GM19463 (cell line): Measurements from ENCODE around the gene TENT4A.

Experiments used
- ATAC-seq: cut with Tn5 transposase; IDR thresholded peaks from one replicate; pipeline ENCODE4 v1.9.1; 2021; ENCODE audit warnings: mild to moderate bottlenecking, moderate library complexity; ENCODE audit not compliant: unreplicated experiment

TENT4A gene

DNA sequence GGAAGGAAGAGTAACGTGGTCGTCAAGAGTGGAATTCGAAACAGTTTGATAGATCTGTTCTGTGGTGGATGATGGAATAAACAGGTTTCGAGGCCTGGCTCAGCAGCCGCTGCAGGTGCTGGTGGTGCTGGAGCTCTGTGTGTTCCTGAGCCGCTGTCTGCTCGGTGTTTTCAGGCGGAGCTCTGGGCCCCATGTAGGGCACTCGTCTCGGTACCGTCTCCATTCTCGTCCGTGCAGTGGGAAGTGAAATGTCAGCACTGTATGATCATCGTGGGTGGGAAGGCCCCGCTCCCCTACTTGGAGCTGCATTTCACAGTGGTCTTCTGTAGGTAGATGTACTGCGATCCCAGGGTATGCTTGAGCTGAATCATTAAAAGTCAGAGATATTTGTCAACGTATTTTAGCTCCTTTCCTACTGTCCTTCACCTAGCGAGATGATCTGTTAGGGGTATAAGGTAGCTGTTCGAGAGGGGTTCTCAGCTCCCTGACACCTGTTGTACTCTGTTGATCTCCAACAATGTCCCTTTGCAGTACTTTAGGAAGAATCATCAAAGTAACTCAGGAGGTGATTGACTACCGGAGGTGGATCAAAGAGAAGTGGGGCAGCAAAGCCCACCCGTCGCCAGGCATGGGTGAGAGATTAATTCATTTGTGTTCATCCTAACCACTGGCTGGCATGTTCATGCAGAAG is 35.9 kb downstream of the TENT4A start:
- ATAC-seq, result no peak

DNA sequence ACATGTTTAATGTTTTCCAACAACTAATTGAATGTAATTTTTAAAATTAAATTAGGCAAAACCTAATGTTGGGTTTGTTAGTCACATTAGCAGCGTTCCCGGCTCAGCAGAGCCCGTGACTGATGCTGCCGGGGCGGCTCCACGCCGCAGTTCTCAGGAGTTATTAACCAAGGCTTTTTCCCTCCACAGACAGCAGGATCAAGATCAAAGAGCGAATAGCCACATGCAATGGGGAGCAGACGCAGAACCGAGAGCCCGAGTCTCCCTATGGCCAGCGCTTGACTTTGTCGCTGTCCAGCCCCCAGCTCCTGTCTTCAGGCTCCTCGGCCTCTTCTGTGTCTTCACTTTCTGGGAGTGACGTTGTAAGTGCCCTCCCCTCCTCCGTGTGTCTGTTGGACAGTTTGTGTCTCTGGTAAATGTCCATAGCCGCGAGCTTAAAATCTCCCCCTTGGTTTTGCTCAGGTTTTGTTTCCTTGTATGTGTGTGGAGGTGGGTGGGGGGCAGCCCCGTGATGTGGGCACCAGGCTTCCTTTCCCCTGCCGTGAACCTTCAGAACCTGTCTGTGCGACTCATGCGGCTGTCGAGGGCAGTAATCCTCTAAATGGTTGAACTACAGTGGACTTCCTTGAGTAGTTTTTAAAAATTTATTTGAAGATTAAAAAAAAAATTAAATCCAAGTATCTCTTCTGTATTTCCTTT is 37.1 kb downstream of the TENT4A start:
- ATAC-seq, result no peak

DNA sequence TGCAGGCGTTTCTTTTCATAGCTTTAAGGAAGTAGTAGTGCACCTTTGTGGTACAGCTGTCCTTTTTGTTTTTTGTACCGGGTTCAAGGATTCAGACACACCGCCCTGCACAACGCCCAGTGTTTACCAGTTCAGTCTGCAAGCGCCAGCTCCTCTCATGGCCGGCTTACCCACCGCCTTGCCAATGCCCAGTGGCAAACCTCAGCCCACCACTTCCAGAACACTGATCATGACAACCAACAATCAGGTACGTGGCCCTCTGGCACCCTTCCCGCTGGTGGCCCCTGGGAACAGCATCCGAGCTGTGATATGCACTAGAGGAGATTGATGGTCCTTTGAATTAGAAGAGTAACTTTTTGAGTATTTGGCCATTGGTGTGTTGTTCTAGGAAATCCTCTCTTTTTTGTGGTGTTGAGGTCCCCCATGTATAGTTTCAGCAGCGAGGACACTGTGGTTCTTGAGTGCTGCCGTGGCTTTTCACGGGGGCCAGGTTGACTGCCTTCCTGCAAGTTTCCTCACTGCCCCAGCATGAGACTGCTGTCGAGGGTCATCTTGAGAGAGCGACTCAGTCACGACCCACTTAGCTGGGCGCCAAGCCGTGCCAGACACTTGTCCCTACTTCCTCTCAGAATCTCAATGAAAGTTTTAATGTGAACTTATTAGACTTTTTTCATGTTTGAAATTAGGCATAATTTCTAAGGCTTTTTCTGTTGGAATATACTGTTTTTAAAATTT is 37.9 kb downstream of the TENT4A start:
- no peak for ATAC-seq

DNA sequence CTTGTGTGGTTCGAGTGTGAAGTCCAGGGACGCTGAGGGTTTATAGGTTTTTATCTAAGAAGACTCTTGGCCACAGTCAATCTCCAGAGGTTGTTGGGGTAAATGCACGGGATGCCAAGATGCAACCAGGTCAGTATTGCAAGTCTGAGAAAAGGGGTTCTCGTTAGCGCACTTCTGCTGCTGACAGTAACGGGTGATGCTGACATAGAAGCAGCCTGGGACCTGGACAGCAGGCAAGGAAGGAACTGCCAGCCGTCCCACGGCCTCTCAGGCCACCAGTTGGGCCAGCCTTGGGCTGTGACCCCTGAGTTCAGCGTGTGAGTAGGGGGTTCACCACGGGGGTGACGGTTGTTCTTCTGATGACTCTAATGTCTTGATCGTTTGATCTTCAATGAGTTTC is 39.0 kb downstream of the TENT4A start:
- ATAC-seq, result no peak

DNA sequence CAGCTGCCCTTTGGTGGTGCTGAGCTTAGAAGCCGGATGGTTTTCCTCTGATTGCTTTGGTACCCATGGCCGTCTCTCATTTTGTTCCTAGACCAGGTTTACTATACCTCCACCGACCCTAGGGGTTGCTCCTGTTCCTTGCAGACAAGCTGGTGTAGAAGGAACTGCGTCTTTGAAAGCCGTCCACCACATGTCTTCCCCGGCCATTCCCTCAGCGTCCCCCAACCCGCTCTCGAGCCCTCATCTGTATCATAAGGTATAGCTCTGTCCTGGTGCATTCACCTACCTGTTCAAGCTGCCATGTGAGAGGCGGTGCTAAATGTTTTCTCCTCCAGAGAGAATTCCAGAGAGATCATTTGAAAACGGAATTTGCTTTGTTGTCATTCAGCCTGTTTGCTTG is 39.5 kb downstream of the TENT4A start:
- no peak for ATAC-seq

DNA sequence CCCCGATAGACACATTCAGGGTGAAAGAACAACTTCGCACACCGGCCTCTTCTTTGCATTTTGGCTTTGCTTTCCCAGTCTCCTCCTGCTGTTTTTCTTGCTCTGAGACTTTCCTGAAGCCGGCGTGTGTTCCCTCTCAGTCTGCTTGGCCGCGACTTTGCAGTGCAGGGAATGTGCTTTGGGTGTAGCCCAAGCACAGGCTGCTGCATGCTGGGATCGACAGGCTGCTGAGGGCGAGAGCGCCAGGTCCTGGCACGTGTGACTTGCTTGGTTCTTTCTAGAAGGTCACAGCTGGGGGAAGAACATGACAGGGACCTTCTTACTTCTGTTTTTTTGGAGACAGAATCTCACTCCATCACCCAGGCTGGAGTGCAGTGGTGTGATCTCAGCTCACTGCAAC is 40.6 kb downstream of the TENT4A start:
- no peak for ATAC-seq

DNA sequence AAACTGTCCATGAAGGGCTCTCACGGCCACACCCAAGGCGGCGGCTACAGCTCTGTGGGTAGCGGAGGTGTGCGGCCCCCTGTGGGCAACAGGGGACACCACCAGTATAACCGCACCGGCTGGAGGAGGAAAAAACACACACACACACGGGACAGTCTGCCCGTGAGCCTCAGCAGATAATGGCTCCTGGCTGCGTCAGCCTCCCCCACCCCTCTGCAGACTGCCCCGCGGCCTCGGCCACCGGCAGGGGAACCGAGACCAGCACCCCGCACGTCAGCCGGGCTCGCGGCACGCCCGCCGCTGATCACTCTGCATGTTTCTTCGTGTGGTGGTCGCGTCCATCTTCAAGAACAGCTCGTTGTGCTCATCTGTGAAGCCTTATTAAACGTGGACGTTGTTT is 41.5 kb downstream of the TENT4A start:
- ATAC-seq, result no peak

DNA sequence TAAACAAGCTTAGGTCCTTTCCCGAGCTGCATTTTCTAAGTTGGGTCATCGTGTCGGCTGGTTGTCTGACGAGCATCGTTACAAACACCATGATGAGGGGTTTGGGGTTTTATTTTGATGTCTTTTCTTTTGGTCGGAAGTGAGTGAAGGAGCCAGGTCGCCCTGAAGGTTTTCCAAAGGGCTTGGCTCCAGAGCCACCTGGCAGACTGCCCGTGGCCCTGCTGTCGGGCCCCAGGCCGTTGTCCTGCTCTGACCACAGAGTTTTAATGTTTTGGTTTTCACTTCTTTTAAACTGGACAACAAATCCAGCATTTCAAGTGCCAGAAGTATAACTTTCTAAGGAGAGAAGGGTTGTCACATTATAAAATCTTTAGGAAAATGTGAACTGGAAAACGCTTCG is 42.3 kb downstream of the TENT4A start:
- ATAC-seq, result no peak

DNA sequence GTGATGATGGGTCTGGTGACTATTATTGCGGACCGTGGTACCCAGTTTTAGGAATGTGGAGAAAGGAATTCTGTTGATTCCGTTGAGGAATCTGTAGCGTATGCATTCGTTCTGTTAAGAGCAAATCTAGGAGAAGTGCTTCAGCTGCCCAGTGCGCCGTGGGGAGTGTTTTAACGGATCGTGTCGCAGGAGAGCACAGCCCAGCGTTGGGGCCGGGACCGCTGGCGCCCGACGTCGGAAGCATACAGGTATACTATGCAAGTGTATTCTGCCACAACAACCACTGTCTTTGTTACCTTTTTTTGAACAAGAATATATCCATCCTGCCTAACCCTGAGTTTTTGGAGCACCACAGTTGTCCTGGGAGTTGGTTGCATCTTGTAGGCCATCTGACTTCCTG is 42.7 kb downstream of the TENT4A start:
- no peak for ATAC-seq

DNA sequence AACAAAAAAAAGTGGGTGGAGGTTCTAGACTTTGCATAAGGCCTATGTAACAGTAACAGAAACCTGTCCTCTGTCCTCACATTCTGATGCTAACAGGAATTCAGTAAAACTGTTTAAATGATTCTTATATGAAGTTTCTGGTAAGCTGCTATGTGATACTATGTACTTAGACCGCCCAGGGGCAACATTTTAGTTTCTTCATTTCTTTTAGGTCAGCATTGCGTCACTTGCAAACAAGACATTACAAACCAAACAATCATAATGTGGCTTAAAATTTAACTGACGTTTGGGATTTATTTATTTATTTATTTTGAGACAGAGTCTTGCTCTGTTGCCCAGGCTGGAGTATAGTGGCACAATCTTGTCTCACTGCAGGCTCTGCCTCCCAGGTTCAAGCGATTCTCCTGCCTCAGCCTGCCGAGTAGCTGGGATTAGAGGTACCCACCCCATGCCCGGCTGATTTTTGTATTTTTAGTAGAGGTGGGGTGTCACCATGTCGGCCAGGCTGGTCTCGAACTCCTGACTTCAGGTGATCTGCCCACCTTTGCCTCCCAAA is 44.3 kb downstream of the TENT4A start:
- no peak for ATAC-seq

DNA sequence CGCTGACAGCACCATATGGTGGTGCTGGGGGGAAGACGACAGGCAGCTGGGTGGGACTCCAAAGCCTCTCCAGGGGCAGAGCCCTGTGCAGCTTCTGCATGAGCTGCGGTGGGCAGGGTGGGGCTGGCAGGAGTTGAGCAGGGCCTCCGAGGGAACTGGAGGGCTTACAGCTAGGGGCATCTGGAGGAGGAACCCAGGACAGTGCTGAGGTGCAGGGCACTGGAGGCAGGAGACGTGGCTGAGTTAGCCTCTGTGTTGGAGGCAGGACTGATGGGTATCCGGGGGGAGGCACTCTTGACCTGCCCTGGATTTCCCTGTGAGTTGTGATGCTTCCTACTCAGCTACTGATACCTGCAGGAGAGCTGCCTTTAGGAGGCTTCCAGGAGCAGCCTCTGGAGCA is 45.0 kb downstream of the TENT4A start:
- ATAC-seq, result no peak

DNA sequence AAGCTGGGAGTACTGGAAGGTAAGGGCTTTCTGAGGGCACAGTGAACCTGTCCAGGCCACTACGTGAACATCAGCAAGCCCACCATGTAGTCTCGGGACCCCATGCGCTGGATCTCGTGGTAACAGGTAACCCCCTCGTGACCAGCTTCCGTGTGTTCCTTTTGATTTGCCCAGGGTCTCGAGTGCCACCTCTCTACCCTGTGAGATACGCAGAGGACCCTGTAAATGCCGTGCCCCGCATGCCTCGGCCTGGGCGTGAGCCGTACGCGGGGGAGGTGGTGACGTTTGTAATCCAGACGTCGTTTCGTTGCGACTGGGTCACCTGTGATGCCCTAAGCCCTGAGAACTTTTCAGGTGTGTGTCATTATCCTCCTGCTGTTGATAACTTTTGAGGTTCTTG is 45.5 kb downstream of the TENT4A start:
- no peak for ATAC-seq

DNA sequence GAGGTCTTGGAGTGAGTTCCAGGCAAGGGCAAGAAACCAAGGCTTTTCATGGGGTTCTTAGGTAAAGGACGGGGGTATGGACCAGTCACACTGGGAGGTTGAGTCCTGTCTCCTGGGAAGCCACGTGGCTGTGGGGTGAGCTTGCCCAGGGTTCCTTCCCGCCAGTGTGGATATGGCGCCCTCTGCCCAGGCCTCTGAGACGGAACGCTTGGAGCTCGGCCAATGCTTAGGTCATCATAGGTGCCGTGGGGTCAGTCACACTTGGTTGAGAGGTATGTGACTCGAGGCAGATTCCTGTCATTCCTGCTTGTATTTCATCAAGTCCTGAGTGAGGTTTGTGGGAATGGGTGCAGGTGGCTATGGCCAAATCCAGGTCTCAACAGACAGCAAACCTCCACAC is 46.2 kb downstream of the TENT4A start:
- ATAC-seq, result no peak

DNA sequence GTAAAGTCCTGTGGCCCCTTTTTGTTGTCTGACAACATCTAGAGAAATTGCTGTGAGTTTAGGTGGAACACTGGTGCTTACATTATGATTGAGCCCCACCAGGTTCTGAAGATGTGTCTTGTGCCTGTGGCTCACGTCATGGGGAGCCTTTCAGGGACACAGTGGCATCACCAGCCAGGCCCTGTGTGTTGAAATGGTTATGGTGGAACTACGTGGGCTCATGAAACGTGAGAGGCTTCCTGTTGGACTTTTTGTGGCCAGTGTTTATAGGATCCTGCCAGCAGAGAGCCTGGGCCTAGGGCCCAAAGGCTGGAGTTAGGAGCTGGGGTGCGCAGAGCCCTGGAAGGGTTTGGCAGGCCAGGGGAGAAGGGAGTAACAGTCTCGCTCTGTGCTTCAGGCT is 46.8 kb downstream of the TENT4A start:
- ATAC-seq, result no peak

DNA sequence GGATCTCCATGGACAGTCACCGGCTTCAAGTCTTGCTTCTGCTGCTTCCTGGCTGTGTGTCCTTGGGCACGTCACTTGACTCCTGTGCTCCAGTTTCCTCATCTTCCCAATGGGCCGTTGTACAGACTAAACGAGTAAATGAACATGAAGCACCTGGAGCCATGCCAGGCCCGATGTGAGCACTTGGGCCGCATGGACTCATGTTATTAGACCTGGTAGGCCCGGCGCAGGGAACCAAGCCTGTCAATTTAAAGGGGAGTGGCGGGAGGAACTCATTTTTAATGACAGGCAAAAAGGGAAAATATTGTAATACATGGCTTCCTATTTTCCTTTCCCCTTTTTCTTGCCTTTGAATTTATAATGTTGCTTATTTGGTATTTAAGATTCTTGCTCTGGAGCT is 47.5 kb downstream of the TENT4A start:
- ATAC-seq, result no peak

DNA sequence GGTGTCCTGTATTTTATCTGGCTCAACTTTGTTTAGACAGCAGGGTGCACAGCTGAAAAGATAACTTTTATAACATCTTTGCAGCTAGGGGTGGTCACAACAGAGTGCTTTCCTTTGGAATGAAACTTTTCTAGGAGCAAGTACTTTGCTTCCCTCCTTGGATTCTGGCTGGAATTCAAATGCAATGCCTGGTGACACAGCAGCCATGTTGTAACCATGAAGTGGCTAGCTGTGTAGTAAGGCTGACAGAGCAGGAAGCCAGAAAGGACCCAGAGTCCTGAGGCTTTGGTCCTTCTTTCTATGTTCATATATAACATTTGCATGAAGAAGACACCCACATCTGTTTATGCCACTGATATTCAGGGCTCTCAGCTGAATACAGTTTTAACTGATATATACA is 48.1 kb downstream of the TENT4A start:
- no peak for ATAC-seq

DNA sequence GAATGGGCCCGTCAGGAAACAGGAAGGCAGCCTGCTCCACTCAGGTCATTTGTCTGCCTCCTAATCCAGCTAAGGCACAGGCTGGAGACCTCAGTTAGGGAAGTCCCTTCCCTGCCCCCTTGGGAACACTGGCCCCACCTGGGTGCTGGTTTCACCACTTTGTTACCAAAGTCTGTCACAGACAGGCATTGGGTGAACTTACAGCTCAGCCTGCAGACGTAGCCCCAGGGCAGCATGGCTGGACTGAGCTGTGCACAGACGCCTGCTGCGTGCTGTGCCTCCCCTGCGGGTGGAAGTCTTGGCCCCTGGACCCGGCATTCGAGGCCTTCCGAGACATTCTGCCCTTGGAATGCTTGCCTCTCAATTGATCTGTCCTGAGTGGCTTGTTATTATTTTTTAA is 48.9 kb downstream of the TENT4A start:
- no peak for ATAC-seq

DNA sequence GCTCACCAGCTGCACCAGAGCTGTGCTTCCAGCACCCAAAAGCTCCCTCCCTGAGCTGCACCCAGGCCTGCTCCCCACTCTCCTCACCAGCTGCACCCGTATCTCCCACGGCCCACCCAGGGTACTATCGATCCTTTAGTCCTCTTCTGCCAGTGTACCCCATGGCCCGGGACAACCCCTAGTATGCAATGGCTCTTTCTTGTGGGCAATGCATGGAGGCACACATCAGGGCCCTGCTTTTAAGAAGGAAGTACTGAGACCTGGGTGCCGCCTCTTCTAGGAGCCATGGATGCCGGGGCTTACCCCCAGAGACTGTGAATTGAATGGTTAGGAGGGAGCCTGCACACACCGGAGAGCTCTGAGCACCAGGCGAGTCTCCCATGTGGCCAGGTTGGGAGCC is 49.5 kb downstream of the TENT4A start:
- ATAC-seq, result no peak

DNA sequence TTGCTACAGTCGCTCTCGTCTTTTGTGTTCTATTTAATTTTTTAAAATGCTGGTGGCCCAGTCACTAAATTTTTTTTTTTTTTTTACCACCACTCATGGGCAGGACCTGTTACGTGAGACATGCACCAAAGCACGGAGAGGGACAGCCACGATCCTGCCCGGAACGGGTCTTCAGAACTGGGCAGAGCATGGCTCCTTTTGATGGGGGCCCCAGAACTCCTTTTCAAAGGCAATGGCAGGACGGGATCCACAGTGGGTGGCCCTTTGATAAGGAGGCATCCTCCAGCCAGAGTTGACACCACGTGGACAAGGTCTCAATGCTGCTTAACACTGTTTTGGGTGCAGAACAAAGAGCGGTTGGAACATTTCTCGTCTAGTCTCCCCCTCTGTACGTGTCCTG is 50.0 kb downstream of the TENT4A start:
- no peak for ATAC-seq

DNA sequence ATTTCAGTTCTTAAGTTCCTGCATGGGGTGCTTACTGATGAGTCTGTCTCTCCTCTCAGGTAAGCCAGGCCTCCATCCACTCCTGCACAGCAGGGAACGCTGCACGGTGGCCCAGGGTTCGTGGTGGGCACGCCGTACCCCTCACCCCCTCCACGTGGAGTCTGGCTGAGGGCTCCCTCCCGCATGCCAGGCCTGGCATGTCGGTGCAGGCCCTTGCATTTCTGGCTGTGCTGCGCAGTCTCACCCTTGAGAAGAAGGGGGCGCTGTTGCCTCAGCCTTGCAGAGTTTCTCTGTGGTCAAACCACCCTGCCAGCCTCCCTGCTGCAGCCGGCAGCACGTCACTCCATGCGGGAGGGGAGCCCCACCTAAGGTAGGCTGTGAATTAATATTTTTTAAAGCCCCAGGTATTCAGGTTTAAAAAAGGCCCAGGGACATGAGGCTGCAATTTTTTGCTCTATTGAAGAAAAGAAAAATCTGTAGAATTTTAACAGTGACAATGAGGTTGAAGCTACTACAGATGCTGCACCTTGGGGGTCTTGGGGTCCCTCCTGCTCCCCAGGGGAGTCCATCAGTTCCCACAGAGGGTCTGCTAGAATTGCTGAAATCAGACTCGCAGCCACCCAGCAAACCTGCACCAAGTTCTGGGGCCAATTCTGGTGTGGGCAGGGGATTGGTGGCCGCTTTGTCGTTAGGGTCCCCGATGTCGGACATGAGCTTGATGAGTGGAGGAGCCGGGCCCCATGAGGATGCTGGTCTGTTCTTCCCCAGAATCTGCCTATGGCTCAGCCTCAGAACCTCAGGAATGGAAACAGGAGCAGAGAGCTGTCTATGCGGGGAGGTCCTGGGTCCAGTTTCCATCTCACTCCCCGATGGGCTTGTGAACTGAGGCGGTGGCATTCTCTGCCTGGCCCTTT is 52.6 kb downstream of the TENT4A start:
- ATAC-seq, result peak; percentile 74

DNA sequence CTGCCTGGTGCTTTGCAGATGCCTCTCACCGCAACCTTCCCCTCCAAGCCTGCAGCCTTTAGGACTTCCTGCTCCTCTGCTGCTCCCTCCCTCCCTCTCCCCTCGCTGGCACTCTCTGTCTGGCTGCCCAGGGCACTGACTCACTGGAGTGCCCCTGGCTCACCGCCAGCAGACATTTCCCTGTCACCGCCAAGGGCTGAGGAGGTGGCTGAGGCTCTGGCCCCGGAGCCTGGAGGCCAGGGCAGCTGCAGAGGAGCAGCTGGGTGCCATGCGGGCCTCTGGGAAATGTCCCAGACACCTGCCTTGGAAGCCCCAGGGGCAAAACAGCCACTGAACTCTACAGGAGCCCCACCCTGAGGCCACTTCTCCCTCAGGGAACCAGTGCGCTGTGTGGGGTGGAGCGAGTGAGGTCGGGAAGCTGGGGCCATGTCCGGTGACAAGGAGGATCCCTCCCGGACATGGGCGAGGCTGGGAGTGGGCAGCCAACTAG is 53.4 kb downstream of the TENT4A start:
- peak; percentile 73 for ATAC-seq
